GM12801 (cell line): ENCODE data around the gene TRIM29.

Experiments used
- TF ChIP-seq, protein P1 (sequence below): IDR thresholded peaks from one replicate; pipeline ENCODE4 v1.5.1; 2011; ENCODE audit warnings: control low read depth; ENCODE audit not compliant: insufficient read length; ENCODE audit errors: extremely low read depth

TRIM29 gene

DNA sequence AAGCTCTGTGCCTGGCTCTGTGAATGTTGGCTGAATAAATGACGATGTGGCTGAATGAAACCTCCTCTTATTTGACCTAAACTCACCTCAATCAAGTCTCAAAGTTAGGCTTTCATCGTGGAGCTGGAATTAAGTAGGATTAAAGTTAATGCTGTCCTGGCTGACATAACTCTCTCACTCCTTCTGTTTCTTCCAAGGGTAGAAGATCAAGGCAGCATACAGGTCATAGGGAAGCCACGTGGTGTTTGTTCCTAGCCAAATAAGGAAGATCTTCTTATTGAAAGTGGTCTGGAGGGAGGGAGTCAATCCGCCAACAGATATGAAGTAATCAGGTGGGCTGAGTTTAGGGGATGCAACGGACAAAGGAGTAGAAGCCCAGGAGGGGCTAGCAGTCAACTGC lies 59.5 kb downstream of the TRIM29 start:
- TF ChIP-seq, protein P1, sequence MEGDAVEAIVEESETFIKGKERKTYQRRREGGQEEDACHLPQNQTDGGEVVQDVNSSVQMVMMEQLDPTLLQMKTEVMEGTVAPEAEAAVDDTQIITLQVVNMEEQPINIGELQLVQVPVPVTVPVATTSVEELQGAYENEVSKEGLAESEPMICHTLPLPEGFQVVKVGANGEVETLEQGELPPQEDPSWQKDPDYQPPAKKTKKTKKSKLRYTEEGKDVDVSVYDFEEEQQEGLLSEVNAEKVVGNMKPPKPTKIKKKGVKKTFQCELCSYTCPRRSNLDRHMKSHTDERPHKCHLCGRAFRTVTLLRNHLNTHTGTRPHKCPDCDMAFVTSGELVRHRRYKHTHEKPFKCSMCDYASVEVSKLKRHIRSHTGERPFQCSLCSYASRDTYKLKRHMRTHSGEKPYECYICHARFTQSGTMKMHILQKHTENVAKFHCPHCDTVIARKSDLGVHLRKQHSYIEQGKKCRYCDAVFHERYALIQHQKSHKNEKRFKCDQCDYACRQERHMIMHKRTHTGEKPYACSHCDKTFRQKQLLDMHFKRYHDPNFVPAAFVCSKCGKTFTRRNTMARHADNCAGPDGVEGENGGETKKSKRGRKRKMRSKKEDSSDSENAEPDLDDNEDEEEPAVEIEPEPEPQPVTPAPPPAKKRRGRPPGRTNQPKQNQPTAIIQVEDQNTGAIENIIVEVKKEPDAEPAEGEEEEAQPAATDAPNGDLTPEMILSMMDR = no peak

GRCh38 chr11:120074076-120074475 lies 63.8 kb downstream of the TRIM29 start:
- TF ChIP-seq, protein P1 = no peak

- TF ChIP-seq, protein P1 = no peak
Measured at GRCh38 chr11:120073196-120073595, 64.7 kb downstream of the TRIM29 start.

DNA sequence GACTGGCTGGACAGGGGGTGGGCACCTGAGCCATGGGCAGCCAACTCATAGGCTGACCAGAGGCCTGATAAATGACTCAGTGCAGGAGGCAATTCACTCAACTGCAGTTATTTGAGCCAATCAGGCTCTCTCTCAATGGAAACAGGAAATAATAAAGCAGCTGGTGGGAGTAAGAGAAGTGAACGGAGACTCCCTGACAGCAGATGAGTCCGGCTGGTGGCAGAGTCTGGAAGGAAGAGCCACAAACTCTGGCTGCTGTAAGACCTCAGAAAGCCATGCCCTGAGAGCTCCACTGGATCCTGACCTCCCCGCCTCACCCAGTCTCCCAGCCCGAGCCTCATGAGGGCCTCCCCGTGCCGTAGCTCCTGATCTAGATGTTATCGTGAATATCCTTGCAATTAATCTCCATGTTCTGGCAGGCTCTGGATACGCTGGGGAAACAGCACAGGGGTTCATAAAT lies 69.8 kb downstream of the TRIM29 start:
- TF ChIP-seq, protein P1 = no peak

GRCh38 chr11:120067438-120068113 lies 70.3 kb downstream of the TRIM29 start:
- TF ChIP-seq, protein P1 = no peak

DNA sequence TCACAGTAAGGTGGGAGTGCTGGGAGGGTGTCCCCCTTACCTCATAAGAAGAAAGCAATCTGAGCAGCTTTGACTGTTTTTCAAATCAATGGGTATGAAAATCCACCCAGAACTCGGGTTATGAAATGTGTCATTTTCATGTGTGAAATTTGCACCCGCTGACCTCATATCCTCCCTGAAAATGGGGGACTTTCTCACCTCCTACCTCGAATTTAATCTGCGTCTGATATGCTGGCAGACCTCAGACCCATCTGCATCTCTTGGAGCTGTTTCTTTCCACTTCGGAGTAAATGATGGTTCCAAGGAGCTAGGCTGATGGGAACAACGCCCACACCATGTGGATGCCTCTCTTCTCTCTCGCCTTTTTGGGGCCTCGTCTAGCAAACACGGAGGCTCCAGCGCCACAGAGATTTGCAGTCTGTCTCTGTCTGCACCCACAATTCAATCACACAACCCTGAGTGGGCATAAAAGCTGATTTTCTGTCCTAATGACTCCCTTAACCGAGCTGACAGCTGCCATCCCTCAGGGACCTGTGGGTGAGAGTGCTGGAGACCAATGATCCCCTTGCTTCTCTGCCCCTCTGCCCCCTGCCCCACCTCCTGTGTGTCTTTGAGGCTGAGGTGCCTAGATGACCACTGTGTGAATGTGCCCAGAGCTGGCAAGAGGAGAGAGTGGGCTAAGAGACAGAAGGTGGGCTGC lies 71.0 kb downstream of the TRIM29 start:
- TF ChIP-seq, protein P1 = no peak

- TF ChIP-seq, protein P1 = no peak
Measured at GRCh38 chr11:120065876-120066275, 72.0 kb downstream of the TRIM29 start.
